KOPT-K1 (cell line): ENCODE measurements around the gene DENND1B.
"Not testable (repeated sequence)": the region's sequence is repeated elsewhere in the genome, so short reads cannot be mapped to it uniquely, and the experiment has no call there.

Experiments
- H3K27ac ChIP-seq: fragments of 200-600 bp; sonication (generic); 2 replicates; pipeline ENCODE4 v1.5.1; 2016; ENCODE audit warnings: antibody characterized with exemption, mild to moderate bottlenecking, low read depth, low read length; ENCODE audit not compliant: poor library complexity, severe bottlenecking
- H3K36me3 ChIP-seq: fragments of 200-600 bp; sonication (generic); 2 replicates; pipeline ENCODE4 v1.5.1; 2017; ENCODE audit warnings: antibody characterized with exemption, mild to moderate bottlenecking, low read length, moderate library complexity; ENCODE audit not compliant: insufficient read depth
- H3K9me3 ChIP-seq: fragments of 200-600 bp; sonication (generic); 2 replicates; pipeline ENCODE4 v1.5.1; 2017; ENCODE audit warnings: antibody characterized with exemption, low read length, mild to moderate bottlenecking; ENCODE audit not compliant: insufficient read depth, poor library complexity, severe bottlenecking

DENND1B gene

GRCh38 chr1:197771904-197772556, 3.2 kb downstream of the DENND1B start:
- peaks cover 17% of the 10 kb centered on the region for H3K36me3 ChIP-seq
- H3K9me3 ChIP-seq: no peaks in the 10 kb centered on the region
- peak overlapping the region; percentile 89 for H3K27ac ChIP-seq

- H3K36me3 ChIP-seq: peaks cover 17% of the 10 kb centered on the region
- H3K9me3 ChIP-seq: no peaks in the 10 kb centered on the region
- H3K27ac ChIP-seq: peak overlapping the region; percentile 89
Observed at GRCh38 chr1:197771386-197771785, 3.9 kb downstream of the DENND1B start.

GRCh38 chr1:197770243-197770642, 5.0 kb downstream of the DENND1B start:
- peaks cover 17% of the 10 kb centered on the region for H3K36me3 ChIP-seq
- H3K9me3 ChIP-seq: no peaks in the 10 kb centered on the region
- no peak overlapping the region for H3K27ac ChIP-seq

- Histone ChIP-seq H3K9me3 (no peaks in the 10 kb centered on the region), H3K27ac (peak overlapping the region; percentile 96), H3K36me3 (peaks cover 17% of the 10 kb centered on the region)
Observed at GRCh38 chr1:197769287-197769686, 6.0 kb downstream of the DENND1B start.

GRCh38 chr1:197768014-197768805, 7.1 kb downstream of the DENND1B start:
- Histone ChIP-seq H3K9me3 (no peaks in the 10 kb centered on the region), H3K36me3 (peaks cover 17% of the 10 kb centered on the region), H3K27ac (peak overlapping the region; percentile 96)

GRCh38 chr1:197763769-197764168, 11.5 kb downstream of the DENND1B start:
- Histone ChIP-seq H3K9me3 (peaks cover 5% of the 10 kb centered on the region), H3K36me3 (peaks cover 11% of the 10 kb centered on the region), H3K27ac (peak overlapping the region; percentile 96)

- H3K9me3 ChIP-seq: peaks cover 5% of the 10 kb centered on the region
- peak overlapping the region; percentile 96 for H3K27ac ChIP-seq
- H3K36me3 ChIP-seq: peaks cover 14% of the 10 kb centered on the region
Observed at GRCh38 chr1:197763307-197763706, 12.0 kb downstream of the DENND1B start.

- H3K27ac ChIP-seq: peak overlapping the region; percentile 96
- H3K9me3 ChIP-seq: peaks cover 5% of the 10 kb centered on the region
- peaks cover 18% of the 10 kb centered on the region for H3K36me3 ChIP-seq
Observed at GRCh38 chr1:197761654-197762053, 13.6 kb downstream of the DENND1B start.

- Histone ChIP-seq H3K36me3 (peaks cover 35% of the 10 kb centered on the region), H3K9me3 (peaks cover 25% of the 10 kb centered on the region)
- H3K27ac ChIP-seq: not testable (repeated sequence)
Observed at GRCh38 chr1:197755553-197755952, 19.7 kb downstream of the DENND1B start.

GRCh38 chr1:197752652-197753164, 22.6 kb downstream of the DENND1B start:
- Histone ChIP-seq H3K36me3 (peaks cover 30% of the 10 kb centered on the region), H3K9me3 (peaks cover 22% of the 10 kb centered on the region)
- H3K27ac ChIP-seq: not testable (repeated sequence)

- Histone ChIP-seq H3K36me3 (peaks cover 44% of the 10 kb centered on the region), H3K9me3 (peaks cover 26% of the 10 kb centered on the region), H3K27ac (peak overlapping the region; percentile 43)
Observed at GRCh38 chr1:197750366-197750765, 24.9 kb downstream of the DENND1B start.

GRCh38 chr1:197745911-197746310, 29.4 kb downstream of the DENND1B start:
- H3K27ac ChIP-seq: no peak overlapping the region
- peaks cover 7% of the 10 kb centered on the region for H3K9me3 ChIP-seq
- H3K36me3 ChIP-seq: peaks cover 36% of the 10 kb centered on the region

- peaks cover 36% of the 10 kb centered on the region for H3K36me3 ChIP-seq
- peak overlapping the region; percentile 21 for H3K27ac ChIP-seq
- H3K9me3 ChIP-seq: peaks cover 7% of the 10 kb centered on the region
Observed at GRCh38 chr1:197744979-197745378, 30.3 kb downstream of the DENND1B start.

- Histone ChIP-seq H3K27ac (no peak overlapping the region), H3K36me3 (peaks cover 35% of the 10 kb centered on the region), H3K9me3 (peaks cover 7% of the 10 kb centered on the region)
Observed at GRCh38 chr1:197743578-197743977, 31.7 kb downstream of the DENND1B start.

- Histone ChIP-seq H3K9me3 (peaks cover 5% of the 10 kb centered on the region), H3K27ac (no peak overlapping the region), H3K36me3 (0 out of 2 replicates have a peak, but pooled peaks cover 15% of the 10 kb centered on the region)
Observed at GRCh38 chr1:197740992-197741391, 34.3 kb downstream of the DENND1B start.
